ENCODE results near the gene FAM83C.

The FAM83C gene

GRCh38 chr20:35326740-35327073, 34.5 kb upstream of the FAM83C start:
- TF ChIP-seq CTCF (conservative IDR thresholded peaks at IDR 0.05; ENCODE audit: control insufficient read depth, insufficient read depth, low read depth, low read length), result no peak
- DNase-seq (ENCODE audit: low read depth), result no peak
- no peak overlapping the region for H3K4me3 ChIP-seq (ENCODE audit: control insufficient read depth, low read depth, low read length)

- no peak for DNase-seq (ENCODE audit: low read depth)
Observed at GRCh38 chr20:35326021-35326739, 34.0 kb upstream of the FAM83C start.

DNA sequence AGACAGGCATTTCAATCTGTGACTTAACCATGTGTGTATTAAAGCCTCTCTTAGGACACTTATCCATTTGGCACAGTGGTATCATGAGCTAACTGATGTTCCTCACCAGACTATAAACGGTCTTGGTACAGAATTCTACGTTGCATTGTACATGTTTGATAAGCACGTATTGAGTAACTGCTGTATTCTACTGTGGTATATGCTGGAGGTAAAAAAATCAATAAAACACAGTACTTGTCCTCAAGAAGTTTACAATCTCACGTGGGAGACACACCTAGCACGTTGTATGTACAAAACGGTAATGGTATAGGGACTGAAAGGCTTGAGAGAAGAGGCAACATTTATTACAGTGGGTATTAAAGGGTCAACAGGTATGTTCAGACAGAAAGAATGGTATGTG, 33.2 kb upstream of the FAM83C start:
- no peak overlapping the region for H3K4me3 ChIP-seq (ENCODE audit: control insufficient read depth, low read depth, low read length)
- TF ChIP-seq CTCF (conservative IDR thresholded peaks at IDR 0.05; ENCODE audit: control insufficient read depth, insufficient read depth, low read depth, low read length), result no peak
- no peak for DNase-seq (ENCODE audit: low read depth)

More at GRCh38 chr20:35326021-35326739, 34.0 kb upstream of the FAM83C start:
- no peak for TF ChIP-seq CTCF (conservative IDR thresholded peaks at IDR 0.05; ENCODE audit: control insufficient read depth, insufficient read depth, low read depth, low read length)
- no peak overlapping the region for H3K4me3 ChIP-seq (ENCODE audit: control insufficient read depth, low read depth, low read length)

GRCh38 chr20:35320396-35321126, 28.3 kb upstream of the FAM83C start:
- peak; percentile 83 for DNase-seq (ENCODE audit: low read depth)
- H3K4me3 ChIP-seq (ENCODE audit: control insufficient read depth, low read depth, low read length), result no peak overlapping the region
- TF ChIP-seq CTCF (conservative IDR thresholded peaks at IDR 0.05; ENCODE audit: control insufficient read depth, insufficient read depth, low read depth, low read length), result no peak

GRCh38 chr20:35319871-35320197, 27.6 kb upstream of the FAM83C start:
- no peak overlapping the region for H3K4me3 ChIP-seq (ENCODE audit: control insufficient read depth, low read depth, low read length)
- DNase-seq (ENCODE audit: low read depth), result peak; percentile 67
- TF ChIP-seq CTCF (conservative IDR thresholded peaks at IDR 0.05; ENCODE audit: control insufficient read depth, insufficient read depth, low read depth, low read length), result no peak

DNA sequence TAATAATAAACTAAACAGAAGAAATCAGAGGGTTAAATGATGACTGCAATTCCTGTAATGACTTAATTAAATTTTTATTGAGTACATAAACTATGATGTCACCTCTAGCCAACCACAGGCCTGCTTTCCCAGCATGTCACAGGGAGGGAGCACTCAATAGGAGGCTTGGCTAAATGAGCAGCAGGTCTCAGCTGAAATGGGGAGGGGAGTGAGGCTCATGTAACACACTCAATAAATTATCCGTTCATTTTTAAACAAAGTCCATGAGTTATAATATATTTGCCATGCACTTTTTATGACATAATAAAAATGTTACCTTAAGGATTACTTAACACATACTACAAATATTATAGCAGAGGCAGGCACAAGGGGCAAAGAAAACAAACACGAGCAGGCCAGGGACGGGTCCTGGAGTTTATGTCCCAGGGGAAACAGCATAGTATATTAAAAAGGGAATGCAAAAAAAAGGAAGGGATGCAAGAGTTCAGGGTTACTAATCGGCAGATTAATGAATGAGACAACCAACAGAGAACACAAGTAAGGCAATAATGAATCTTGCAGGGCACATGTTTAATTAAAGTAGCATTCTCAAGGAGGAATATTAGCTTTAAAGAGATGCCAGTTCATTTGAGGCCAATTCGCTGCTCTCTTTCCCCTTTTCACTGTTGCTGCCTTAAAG, 27.1 kb upstream of the FAM83C start:
- no peak for TF ChIP-seq CTCF (conservative IDR thresholded peaks at IDR 0.05; ENCODE audit: control insufficient read depth, insufficient read depth, low read depth, low read length)

More for the DNA sequence above, 27.1 kb upstream of the FAM83C start:
- no peak overlapping the region for H3K4me3 ChIP-seq (ENCODE audit: control insufficient read depth, low read depth, low read length)
- peak; percentile 66 for DNase-seq (ENCODE audit: low read depth)
